Renal cortical epithelial cell (primary cell): ENCODE data around the gene C1orf198. TPM values are rescaled to one million over a fixed set of nuclear protein-coding genes. Genes with fewer than 3 reads are reported as not detected.

ENCODE experiments used
- total RNA-seq: library from RNA; depleted of rRNA; stranded (reverse); fragments of >200 nt; gene quantifications from 2 replicates; pipeline ENCODE4 v1.2.3, GENCODE V29; 2014

C1orf198 gene
- total RNA-seq, 1 donor from 2014 or later: 22.1 TPM

Other genes starting within 250 kb of the C1orf198 start
- gene COG2, start 226.0 kb downstream of the C1orf198 start, total RNA-seq: 25.9 and 39.4 TPM in 2 replicates
- 1.2 and 2.9 TPM in 2 replicates for gene AGT, start 154.4 kb downstream of the C1orf198 start, total RNA-seq
- 0.05 TPM in 1 of 2 replicates, not detected in the other for gene CAPN9, start 121.1 kb downstream of the C1orf198 start, total RNA-seq
- 11.5 and 12.2 TPM in 2 replicates for gene TTC13, start 110.3 kb upstream of the C1orf198 start, total RNA-seq
- gene ARV1, start 110.6 kb upstream of the C1orf198 start, total RNA-seq: 18.8 and 23.0 TPM in 2 replicates
- gene FAM89A, start 171.7 kb upstream of the C1orf198 start, total RNA-seq: 2.4 and 3.2 TPM in 2 replicates